Liver (tissue), 9 donors: ENCODE results near the gene PGM3. TPM values are rescaled to one million over a fixed set of nuclear protein-coding genes. Genes with fewer than 3 reads are reported as not detected.

ENCODE experiments used
- DNase-seq: peaks from one replicate; pipeline ENCODE4 v3.0.0-alpha.2; 2017; ENCODE audit warnings: low spot score
- H3K27ac ChIP-seq, 2 donors: one replicate each; pipeline ENCODE4 v1.7.0; 2013; ENCODE audit warnings: inconsistent platforms in 2 of 2, low read length in 2 of 2, control low read depth in 1 of 2, low read depth in 1 of 2, mild to moderate bottlenecking in 1 of 2
- H3K27me3 ChIP-seq, 4 donors: one replicate each; pipeline versions ENCODE4 v1.6.1 to v1.7.0; 2013; ENCODE audit warnings: low read length in 3 of 4, inconsistent platforms in 1 of 4, mild to moderate bottlenecking in 1 of 4, moderate library complexity in 1 of 4; ENCODE audit not compliant: control insufficient read depth in 4 of 4, insufficient read depth in 4 of 4
- H3K36me3 ChIP-seq, 4 donors: one replicate each; pipeline versions ENCODE4 v1.6.1 to v1.7.0; 2013; ENCODE audit warnings: low read length in 3 of 4, mild to moderate bottlenecking in 3 of 4, low read depth in 1 of 4, moderate library complexity in 1 of 4; ENCODE audit not compliant: control insufficient read depth in 4 of 4, insufficient read depth in 3 of 4
- H3K4me1 ChIP-seq, 4 donors: one replicate each; pipeline versions ENCODE4 v1.6.1 to v1.7.0; 2013; ENCODE audit warnings: low read length in 3 of 4, mild to moderate bottlenecking in 3 of 4, moderate library complexity in 1 of 4; ENCODE audit not compliant: control insufficient read depth in 4 of 4, insufficient read depth in 4 of 4
- H3K4me3 ChIP-seq, 3 donors: one replicate each; pipeline versions ENCODE4 v1.6.1 to v1.7.0; 2013; ENCODE audit warnings: low read length in 3 of 3, control low read depth in 1 of 3, low read depth in 1 of 3, mild to moderate bottlenecking in 1 of 3
- H3K9ac ChIP-seq, 2 donors: one replicate each; pipeline ENCODE4 v1.7.0; 2013; ENCODE audit warnings: low read length in 2 of 2, mild to moderate bottlenecking in 2 of 2, moderate library complexity in 2 of 2, control low read depth in 1 of 2, low read depth in 1 of 2
- H3K9me3 ChIP-seq, 4 donors: one replicate each; pipeline versions ENCODE4 v1.6.1 to v1.7.0; 2013; ENCODE audit warnings: low read length in 3 of 4; ENCODE audit not compliant: control insufficient read depth in 4 of 4
- EGR1 ChIP-seq, 2 donors: IDR thresholded peaks; 2 replicates each; pipeline ENCODE4 v1.6.1; 2016 to 2018; ENCODE audit warnings: antibody characterized with exemption in 2 of 2, low read depth in 2 of 2
- FOXA1 ChIP-seq: IDR thresholded peaks from 2 replicates; pipeline ENCODE4 v1.6.1; 2016; ENCODE audit warnings: antibody characterized with exemption
- FOXA2 ChIP-seq: IDR thresholded peaks from 2 replicates; pipeline ENCODE4 v1.6.1; 2016; ENCODE audit warnings: antibody characterized with exemption
- GABPA ChIP-seq, 2 donors: IDR thresholded peaks in 1 of 2; conservative IDR thresholded peaks in 1 of 2; 2 replicates each; pipeline ENCODE4 v1.6.1; 2016; ENCODE audit warnings: antibody characterized with exemption in 2 of 2, mild to moderate bottlenecking in 1 of 2, moderate library complexity in 1 of 2
- HNF4A ChIP-seq, 2 donors: conservative IDR thresholded peaks; 2 replicates each; pipeline ENCODE4 v1.6.1; 2016; ENCODE audit warnings: antibody characterized with exemption in 2 of 2, mild to moderate bottlenecking in 2 of 2
- HNF4G ChIP-seq: IDR thresholded peaks from 2 replicates; pipeline ENCODE4 v1.6.1; 2016; ENCODE audit warnings: antibody characterized with exemption
- JUND ChIP-seq, 2 donors: IDR thresholded peaks; 2 replicates each; pipeline ENCODE4 v1.6.1; 2016; ENCODE audit warnings: antibody characterized with exemption in 2 of 2
- NR2F2 ChIP-seq: IDR thresholded peaks from 2 replicates; pipeline ENCODE4 v1.6.1; 2016; ENCODE audit warnings: antibody characterized with exemption
- RAD21 ChIP-seq, 2 donors: IDR thresholded peaks; 2 replicates each; pipeline ENCODE4 v1.6.1; 2016; ENCODE audit warnings: antibody characterized with exemption in 2 of 2, mild to moderate bottlenecking in 2 of 2
- RXRA ChIP-seq, 2 donors: IDR thresholded peaks; 2 replicates each; pipeline ENCODE4 v1.6.1; 2017 to 2018; ENCODE audit warnings: antibody characterized with exemption in 2 of 2, mild to moderate bottlenecking in 1 of 2
- SP1 ChIP-seq: IDR thresholded peaks from 2 replicates; pipeline ENCODE4 v1.6.1; 2018; ENCODE audit warnings: antibody characterized with exemption, mild to moderate bottlenecking
- TAF1 ChIP-seq: conservative IDR thresholded peaks from 2 replicates; pipeline ENCODE4 v1.6.1; 2016; ENCODE audit warnings: antibody characterized with exemption, mild to moderate bottlenecking
- YY1 ChIP-seq: IDR thresholded peaks from 2 replicates; pipeline ENCODE4 v1.6.1; 2016; ENCODE audit warnings: antibody characterized with exemption, mild to moderate bottlenecking
- WGBS: extraction: QIAGEN DNeasy Blood & Tissue Kit; methylation state at CpG from one replicate; pipeline ENCODE4 v1.1.7; 2013; 5-methylcytosine and 5-hydroxymethylcytosine counted together
- polyA plus RNA-seq, 2 donors: library from polyadenylated mRNA; stranded (reverse) in 1 of 2; unstranded in 1 of 2; fragments of 200-250 nt in 1 of 2; fragments of >200 nt in 1 of 2; fragmentation: Nextera tagmentation in 1 of 2; extraction: Ambion mirVana in 1 of 2; gene quantifications; one replicate each; pipeline versions ENCODE4 v1.2.1 to v1.2.3, GENCODE V29; 2013 to 2015
- total RNA-seq, 2 donors: library from RNA; depleted of rRNA; stranded (reverse); fragments of >200 nt; gene quantifications; one replicate each; pipeline ENCODE4 v1.2.3, GENCODE V29; 2014
- TF ChIP-seq, protein P1 (sequence below): IDR thresholded peaks from 2 replicates; pipeline ENCODE4 v1.6.1; 2016; ENCODE audit warnings: antibody characterized with exemption, mild to moderate bottlenecking
- TF ChIP-seq, protein P2 (sequence below): fragments of 150-350 bp; IDR thresholded peaks from 2 replicates; pipeline ENCODE4 v1.5.1; 2017; ENCODE audit warnings: improper control_type of control experiment, low read depth, low read length; ENCODE audit not compliant: missing input control
- TF ChIP-seq, protein P3 (sequence below): IDR thresholded peaks from 2 replicates; pipeline ENCODE4 v1.6.1; 2016; ENCODE audit warnings: antibody characterized with exemption
- TF ChIP-seq, protein P4 (sequence below): IDR thresholded peaks from 2 replicates; pipeline ENCODE4 v1.6.1; 2016; ENCODE audit warnings: antibody characterized with exemption
- TF ChIP-seq, protein P5 (sequence below): IDR thresholded peaks from 2 replicates; pipeline ENCODE4 v1.6.1; 2016; ENCODE audit warnings: antibody characterized with exemption
- donor health status: healthy.
- donor health status: healthy.
- donor health status: healthy.
- donor health status: healthy.
- donor health status: healthy.

PGM3 gene
- total and polyA plus RNA-seq, 4 donors: 14.7 to 61.1 (median 26.0) TPM

DNA sequence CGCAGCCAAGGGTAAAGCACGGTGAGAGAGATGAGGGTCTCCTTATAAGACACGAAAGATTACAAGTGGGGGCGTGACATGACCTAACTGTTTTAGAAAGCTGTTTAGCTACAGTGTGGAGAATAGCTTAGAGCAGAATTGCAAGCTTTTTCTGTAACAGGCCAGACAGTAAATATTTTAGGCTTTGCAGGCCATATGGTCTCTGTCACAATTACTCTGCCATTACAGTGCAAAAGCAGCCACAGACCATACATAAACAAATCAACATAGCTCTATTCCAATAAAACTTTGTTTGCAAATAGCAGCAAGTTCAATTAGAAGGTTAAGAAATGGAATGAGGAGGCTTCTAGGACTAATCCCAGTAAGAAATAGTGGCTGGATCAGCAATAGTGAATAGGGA is 16.8 kb downstream of the PGM3 start:
- H3K27ac ChIP-seq: no peak overlapping the region
- no peaks in the 10 kb centered on the region for H3K4me1 ChIP-seq
- no peak for DNase-seq
- H3K9ac ChIP-seq: no peak overlapping the region
- no peaks in the 10 kb centered on the region for H3K27me3 ChIP-seq
- TF ChIP-seq, protein P1, sequence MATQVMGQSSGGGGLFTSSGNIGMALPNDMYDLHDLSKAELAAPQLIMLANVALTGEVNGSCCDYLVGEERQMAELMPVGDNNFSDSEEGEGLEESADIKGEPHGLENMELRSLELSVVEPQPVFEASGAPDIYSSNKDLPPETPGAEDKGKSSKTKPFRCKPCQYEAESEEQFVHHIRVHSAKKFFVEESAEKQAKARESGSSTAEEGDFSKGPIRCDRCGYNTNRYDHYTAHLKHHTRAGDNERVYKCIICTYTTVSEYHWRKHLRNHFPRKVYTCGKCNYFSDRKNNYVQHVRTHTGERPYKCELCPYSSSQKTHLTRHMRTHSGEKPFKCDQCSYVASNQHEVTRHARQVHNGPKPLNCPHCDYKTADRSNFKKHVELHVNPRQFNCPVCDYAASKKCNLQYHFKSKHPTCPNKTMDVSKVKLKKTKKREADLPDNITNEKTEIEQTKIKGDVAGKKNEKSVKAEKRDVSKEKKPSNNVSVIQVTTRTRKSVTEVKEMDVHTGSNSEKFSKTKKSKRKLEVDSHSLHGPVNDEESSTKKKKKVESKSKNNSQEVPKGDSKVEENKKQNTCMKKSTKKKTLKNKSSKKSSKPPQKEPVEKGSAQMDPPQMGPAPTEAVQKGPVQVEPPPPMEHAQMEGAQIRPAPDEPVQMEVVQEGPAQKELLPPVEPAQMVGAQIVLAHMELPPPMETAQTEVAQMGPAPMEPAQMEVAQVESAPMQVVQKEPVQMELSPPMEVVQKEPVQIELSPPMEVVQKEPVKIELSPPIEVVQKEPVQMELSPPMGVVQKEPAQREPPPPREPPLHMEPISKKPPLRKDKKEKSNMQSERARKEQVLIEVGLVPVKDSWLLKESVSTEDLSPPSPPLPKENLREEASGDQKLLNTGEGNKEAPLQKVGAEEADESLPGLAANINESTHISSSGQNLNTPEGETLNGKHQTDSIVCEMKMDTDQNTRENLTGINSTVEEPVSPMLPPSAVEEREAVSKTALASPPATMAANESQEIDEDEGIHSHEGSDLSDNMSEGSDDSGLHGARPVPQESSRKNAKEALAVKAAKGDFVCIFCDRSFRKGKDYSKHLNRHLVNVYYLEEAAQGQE: no peak
- no peak for TF ChIP-seq HNF4A (conservative IDR thresholded peaks at IDR 0.05)
- no peak for TF ChIP-seq SP1
- TF ChIP-seq RAD21 (IDR thresholded peaks at IDR 0.05): no peak
- no peak for TF ChIP-seq TAF1
- TF ChIP-seq, protein P2, sequence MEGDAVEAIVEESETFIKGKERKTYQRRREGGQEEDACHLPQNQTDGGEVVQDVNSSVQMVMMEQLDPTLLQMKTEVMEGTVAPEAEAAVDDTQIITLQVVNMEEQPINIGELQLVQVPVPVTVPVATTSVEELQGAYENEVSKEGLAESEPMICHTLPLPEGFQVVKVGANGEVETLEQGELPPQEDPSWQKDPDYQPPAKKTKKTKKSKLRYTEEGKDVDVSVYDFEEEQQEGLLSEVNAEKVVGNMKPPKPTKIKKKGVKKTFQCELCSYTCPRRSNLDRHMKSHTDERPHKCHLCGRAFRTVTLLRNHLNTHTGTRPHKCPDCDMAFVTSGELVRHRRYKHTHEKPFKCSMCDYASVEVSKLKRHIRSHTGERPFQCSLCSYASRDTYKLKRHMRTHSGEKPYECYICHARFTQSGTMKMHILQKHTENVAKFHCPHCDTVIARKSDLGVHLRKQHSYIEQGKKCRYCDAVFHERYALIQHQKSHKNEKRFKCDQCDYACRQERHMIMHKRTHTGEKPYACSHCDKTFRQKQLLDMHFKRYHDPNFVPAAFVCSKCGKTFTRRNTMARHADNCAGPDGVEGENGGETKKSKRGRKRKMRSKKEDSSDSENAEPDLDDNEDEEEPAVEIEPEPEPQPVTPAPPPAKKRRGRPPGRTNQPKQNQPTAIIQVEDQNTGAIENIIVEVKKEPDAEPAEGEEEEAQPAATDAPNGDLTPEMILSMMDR: no peak
- TF ChIP-seq RXRA (IDR thresholded peaks at IDR 0.05): no peak
- TF ChIP-seq FOXA1: no peak
- TF ChIP-seq, protein P3, sequence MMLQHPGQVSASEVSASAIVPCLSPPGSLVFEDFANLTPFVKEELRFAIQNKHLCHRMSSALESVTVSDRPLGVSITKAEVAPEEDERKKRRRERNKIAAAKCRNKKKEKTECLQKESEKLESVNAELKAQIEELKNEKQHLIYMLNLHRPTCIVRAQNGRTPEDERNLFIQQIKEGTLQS: no peak
- no peak for TF ChIP-seq EGR1 (IDR thresholded peaks at IDR 0.05; ENCODE audit: low read depth in 2 of 2)
- no peak for TF ChIP-seq YY1
- no peak for TF ChIP-seq NR2F2
- TF ChIP-seq FOXA2: no peak
- TF ChIP-seq, protein P4, sequence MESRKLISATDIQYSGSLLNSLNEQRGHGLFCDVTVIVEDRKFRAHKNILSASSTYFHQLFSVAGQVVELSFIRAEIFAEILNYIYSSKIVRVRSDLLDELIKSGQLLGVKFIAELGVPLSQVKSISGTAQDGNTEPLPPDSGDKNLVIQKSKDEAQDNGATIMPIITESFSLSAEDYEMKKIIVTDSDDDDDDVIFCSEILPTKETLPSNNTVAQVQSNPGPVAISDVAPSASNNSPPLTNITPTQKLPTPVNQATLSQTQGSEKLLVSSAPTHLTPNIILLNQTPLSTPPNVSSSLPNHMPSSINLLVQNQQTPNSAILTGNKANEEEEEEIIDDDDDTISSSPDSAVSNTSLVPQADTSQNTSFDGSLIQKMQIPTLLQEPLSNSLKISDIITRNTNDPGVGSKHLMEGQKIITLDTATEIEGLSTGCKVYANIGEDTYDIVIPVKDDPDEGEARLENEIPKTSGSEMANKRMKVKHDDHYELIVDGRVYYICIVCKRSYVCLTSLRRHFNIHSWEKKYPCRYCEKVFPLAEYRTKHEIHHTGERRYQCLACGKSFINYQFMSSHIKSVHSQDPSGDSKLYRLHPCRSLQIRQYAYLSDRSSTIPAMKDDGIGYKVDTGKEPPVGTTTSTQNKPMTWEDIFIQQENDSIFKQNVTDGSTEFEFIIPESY: no peak
- no peak for TF ChIP-seq HNF4G
- TF ChIP-seq, protein P5, sequence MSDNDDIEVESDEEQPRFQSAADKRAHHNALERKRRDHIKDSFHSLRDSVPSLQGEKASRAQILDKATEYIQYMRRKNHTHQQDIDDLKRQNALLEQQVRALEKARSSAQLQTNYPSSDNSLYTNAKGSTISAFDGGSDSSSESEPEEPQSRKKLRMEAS: no peak
- no peak for TF ChIP-seq JUND (IDR thresholded peaks at IDR 0.05)
- TF ChIP-seq GABPA (IDR thresholded peaks at IDR 0.05 in 1 of 2, conservative IDR thresholded peaks at IDR 0.05 in 1 of 2): no peak
- no peak overlapping the region for H3K4me3 ChIP-seq
- H3K9me3 ChIP-seq: no peaks in the 10 kb centered on the region
- WGBS: 93% methylated on average over 4 of the region's 4 CpGs
- H3K36me3 ChIP-seq: peaks cover 9 to 72% (median 51%) of the 10 kb centered on the region in 4 donors
